HCT116 (cell line): ENCODE results near the gene PREX1.

Experiments
- CEBPB ChIP-seq: IDR thresholded peaks from 2 replicates; pipeline ENCODE4 v1.6.1; 2012; ENCODE audit warnings: low read depth
- EGR1 ChIP-seq: IDR thresholded peaks from 2 replicates; pipeline ENCODE4 v1.6.1; 2012; ENCODE audit warnings: low read depth
- EZH2phosphoT487 ChIP-seq: fragments of 200-600 bp; IDR thresholded peaks from 2 replicates; pipeline ENCODE4 v1.6.1; 2018; ENCODE audit warnings: antibody characterized with exemption, borderline replicate concordance
- JUND ChIP-seq: IDR thresholded peaks from 2 replicates; pipeline ENCODE4 v1.6.1; 2012
- POLR2A ChIP-seq: IDR thresholded peaks from 2 replicates; pipeline ENCODE4 v1.7.0; 2011; ENCODE audit warnings: borderline replicate concordance; ENCODE audit not compliant: insufficient read depth, insufficient read length; ENCODE audit errors: extremely low read depth
- ZNF274 ChIP-seq: fragments of 200-500 bp; sonication (Bioruptor generic); IDR thresholded peaks from 2 replicates; pipeline ENCODE4 v1.6.1; 2014; ENCODE audit warnings: mild to moderate bottlenecking, low read depth, low read length, inconsistent platforms
- TF ChIP-seq, protein P1 (sequence below), 3 experiments: fragments of 200-600 bp in 1 of 3; sonication (generic) in 1 of 3; IDR thresholded peaks in 2 of 3; conservative IDR thresholded peaks in 1 of 3; 2 replicates each; pipeline ENCODE4 v1.5.1; 2012 to 2017; ENCODE audit warnings: low read depth in 2 of 3, low read length in 2 of 3, antibody characterized with exemption in 1 of 3, borderline replicate concordance in 1 of 3, control low read depth in 1 of 3, mild to moderate bottlenecking in 1 of 3, mixed read lengths in 1 of 3, mixed run types in 1 of 3, moderate library complexity in 1 of 3; ENCODE audit not compliant: insufficient read depth in 1 of 3
- TF ChIP-seq, protein P2 (sequence below): IDR thresholded peaks from 2 replicates; pipeline ENCODE4 v1.6.1; 2012

DNA sequence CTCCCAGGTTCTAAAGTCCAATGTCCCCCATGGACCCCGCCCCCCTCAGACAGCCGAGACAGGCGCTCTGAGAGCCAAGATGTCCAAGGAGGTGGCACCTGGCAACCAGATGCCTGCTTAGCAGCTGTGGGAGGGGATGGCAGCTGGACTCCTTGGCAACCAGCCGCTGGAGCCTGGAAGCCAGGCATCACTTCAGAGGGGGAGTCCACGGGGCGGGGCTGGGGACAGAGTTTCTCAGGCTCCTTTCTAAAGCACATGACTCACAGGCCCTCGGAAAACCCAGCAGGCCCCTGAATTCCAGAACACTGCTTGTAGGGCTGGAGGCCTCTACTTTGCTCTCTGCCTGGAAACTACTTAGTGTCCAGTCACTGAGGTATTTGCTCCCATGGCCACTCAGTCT lies 51.5 kb downstream of the PREX1 start:
- TF ChIP-seq, protein P1, sequence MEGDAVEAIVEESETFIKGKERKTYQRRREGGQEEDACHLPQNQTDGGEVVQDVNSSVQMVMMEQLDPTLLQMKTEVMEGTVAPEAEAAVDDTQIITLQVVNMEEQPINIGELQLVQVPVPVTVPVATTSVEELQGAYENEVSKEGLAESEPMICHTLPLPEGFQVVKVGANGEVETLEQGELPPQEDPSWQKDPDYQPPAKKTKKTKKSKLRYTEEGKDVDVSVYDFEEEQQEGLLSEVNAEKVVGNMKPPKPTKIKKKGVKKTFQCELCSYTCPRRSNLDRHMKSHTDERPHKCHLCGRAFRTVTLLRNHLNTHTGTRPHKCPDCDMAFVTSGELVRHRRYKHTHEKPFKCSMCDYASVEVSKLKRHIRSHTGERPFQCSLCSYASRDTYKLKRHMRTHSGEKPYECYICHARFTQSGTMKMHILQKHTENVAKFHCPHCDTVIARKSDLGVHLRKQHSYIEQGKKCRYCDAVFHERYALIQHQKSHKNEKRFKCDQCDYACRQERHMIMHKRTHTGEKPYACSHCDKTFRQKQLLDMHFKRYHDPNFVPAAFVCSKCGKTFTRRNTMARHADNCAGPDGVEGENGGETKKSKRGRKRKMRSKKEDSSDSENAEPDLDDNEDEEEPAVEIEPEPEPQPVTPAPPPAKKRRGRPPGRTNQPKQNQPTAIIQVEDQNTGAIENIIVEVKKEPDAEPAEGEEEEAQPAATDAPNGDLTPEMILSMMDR (IDR thresholded peaks at IDR 0.05 in 2 of 3, conservative IDR thresholded peaks at IDR 0.05 in 1 of 3; ENCODE audit: borderline replicate concordance in 1 of 3, insufficient read depth in 1 of 3, low read depth in 2 of 3, low read length in 2 of 3) = no peak
- TF ChIP-seq CEBPB (no peak), JUND (no peak), EZH2phosphoT487 (no peak), ZNF274 (no peak), EGR1 (no peak), POLR2A (no peak)
- TF ChIP-seq, protein P2, sequence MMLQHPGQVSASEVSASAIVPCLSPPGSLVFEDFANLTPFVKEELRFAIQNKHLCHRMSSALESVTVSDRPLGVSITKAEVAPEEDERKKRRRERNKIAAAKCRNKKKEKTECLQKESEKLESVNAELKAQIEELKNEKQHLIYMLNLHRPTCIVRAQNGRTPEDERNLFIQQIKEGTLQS = no peak
